ENCODE results near the gene FGF1. TPM values are rescaled to one million over a fixed set of nuclear protein-coding genes. Genes with fewer than 3 reads are reported as not detected.
A peak's percentile ranks its signal among the peaks of the same experiment; 100 is the strongest.

Gene FGF1
- total RNA-seq, 3 donors from 2014 or later (not counting 1 experiment from before 2014, with no cell fraction given) = not detected

- Mint-ChIP-seq H3K27ac (no peak overlapping the region), H3K4me3 (no peak overlapping the region), H3K9me3 (no peaks in the 10 kb centered on the region), H3K36me3 (no peaks in the 10 kb centered on the region), H3K27me3 (ENCODE audit: low read depth in 2 of 2) (peaks cover 12 to 17% of the 10 kb centered on the region in 2 donors), H3K4me1 (no peaks in the 10 kb centered on the region)
- peak; percentile 87 for TF ChIP-seq CTCF (IDR thresholded peaks at IDR 0.05)
- intact Hi-C loops (cut with micrococcal nuclease) = loop anchor here (1.0 to 2.0 kb wide), 3 partner anchors 44 to 503 kb away; no protein-coding TSS in a partner anchor
- no peak overlapping the region for H3K4me3 ChIP-seq (ENCODE audit: low read length)
- no peaks in the 10 kb centered on the region for H3K4me1 ChIP-seq (ENCODE audit: control insufficient read depth, insufficient read depth, low read length)
- WGBS (ENCODE audit: insufficient coverage) = 17% methylated on average over 10 of the region's 13 CpGs
- H3K27me3 ChIP-seq (ENCODE audit: control insufficient read depth, insufficient read depth, low read length) = peaks cover 2% of the 10 kb centered on the region
- no peaks in the 10 kb centered on the region for H3K9me3 ChIP-seq (ENCODE audit: control insufficient read depth, insufficient read depth, low read length)
- no peaks in the 10 kb centered on the region for H3K36me3 ChIP-seq (ENCODE audit: control insufficient read depth, insufficient read depth, low read length)
- peak; percentile 61 to 79 for DNase-seq
- ATAC-seq = peak; percentile 78 to 97 (median 92)
- H3K27ac ChIP-seq (ENCODE audit: low read length) = no peak overlapping the region
Observed at GRCh38 chr5:142655339-142656267, 30.3 kb downstream of the FGF1 start.

- no peaks in the 10 kb centered on the region for H3K4me1 ChIP-seq (ENCODE audit: control insufficient read depth, insufficient read depth, low read length)
- H3K27ac ChIP-seq (ENCODE audit: low read length) = no peak overlapping the region
- intact Hi-C loops (cut with micrococcal nuclease) = loop anchor here (1.0 to 2.0 kb wide), 3 partner anchors 45 to 502 kb away; no protein-coding TSS in a partner anchor
- Mint-ChIP-seq H3K4me3 (no peak overlapping the region), H3K27me3 (ENCODE audit: low read depth in 2 of 2) (peaks cover 12 to 17% of the 10 kb centered on the region in 2 donors), H3K36me3 (no peaks in the 10 kb centered on the region), H3K27ac (no peak overlapping the region), H3K9me3 (no peaks in the 10 kb centered on the region), H3K4me1 (no peaks in the 10 kb centered on the region)
- no peaks in the 10 kb centered on the region for H3K9me3 ChIP-seq (ENCODE audit: control insufficient read depth, insufficient read depth, low read length)
- H3K27me3 ChIP-seq (ENCODE audit: control insufficient read depth, insufficient read depth, low read length) = peaks cover 2% of the 10 kb centered on the region
- 91% methylated on average over 8 of the region's 8 CpGs for WGBS (ENCODE audit: insufficient coverage)
- TF ChIP-seq CTCF (IDR thresholded peaks at IDR 0.05) = no peak
- ATAC-seq = no peak
- H3K36me3 ChIP-seq (ENCODE audit: control insufficient read depth, insufficient read depth, low read length) = no peaks in the 10 kb centered on the region
- no peak overlapping the region for H3K4me3 ChIP-seq (ENCODE audit: low read length)
- DNase-seq = no peak
Observed at GRCh38 chr5:142654578-142655058, 31.3 kb downstream of the FGF1 start.

GRCh38 chr5:142653321-142653720, 32.6 kb downstream of the FGF1 start:
- WGBS (ENCODE audit: insufficient coverage) = 89% methylated on average over 7 of the region's 7 CpGs

More at GRCh38 chr5:142653321-142653720, 32.6 kb downstream of the FGF1 start:
- no peaks in the 10 kb centered on the region for H3K4me1 ChIP-seq (ENCODE audit: control insufficient read depth, insufficient read depth, low read length)
- H3K27ac ChIP-seq (ENCODE audit: low read length) = no peak overlapping the region
- no peaks in the 10 kb centered on the region for H3K36me3 ChIP-seq (ENCODE audit: control insufficient read depth, insufficient read depth, low read length)
- H3K36me3 Mint-ChIP-seq = no peaks in the 10 kb centered on the region
- DNase-seq (no peak), ATAC-seq (no peak)
- H3K4me3 ChIP-seq (ENCODE audit: low read length) = no peak overlapping the region
- H3K4me3 Mint-ChIP-seq = no peak overlapping the region
- H3K27ac Mint-ChIP-seq = no peak overlapping the region
- intact Hi-C loops (cut with micrococcal nuclease) = no loop called here
- TF ChIP-seq CTCF (IDR thresholded peaks at IDR 0.05) = no peak
- H3K9me3 ChIP-seq (ENCODE audit: control insufficient read depth, insufficient read depth, low read length) = no peaks in the 10 kb centered on the region
- H3K27me3 ChIP-seq (ENCODE audit: control insufficient read depth, insufficient read depth, low read length) = peaks cover 2% of the 10 kb centered on the region
- H3K4me1 Mint-ChIP-seq = no peaks in the 10 kb centered on the region
- peaks cover 12 to 20% of the 10 kb centered on the region in 2 donors for H3K27me3 Mint-ChIP-seq (ENCODE audit: low read depth in 2 of 2)
- no peaks in the 10 kb centered on the region for H3K9me3 Mint-ChIP-seq
